GM12875 (cell line): Measurements from ENCODE around the gene LDLRAD3.
"Not testable (repeated sequence)": the region's sequence is repeated elsewhere in the genome, so short reads cannot be mapped to it uniquely, and the experiment has no call there.

ENCODE experiments used
- H3K4me3 ChIP-seq: one replicate; pipeline ENCODE4 v1.5.1; 2011; ENCODE audit warnings: low read depth, low read length, control low read depth
- TF ChIP-seq, protein P1 (sequence below): IDR thresholded peaks from 2 replicates; pipeline ENCODE4 v1.5.1; 2011; ENCODE audit warnings: low read depth, mild to moderate bottlenecking, control low read depth, inconsistent platforms, low read length, moderate library complexity, borderline replicate concordance; ENCODE audit not compliant: insufficient read depth

The LDLRAD3 gene

DNA sequence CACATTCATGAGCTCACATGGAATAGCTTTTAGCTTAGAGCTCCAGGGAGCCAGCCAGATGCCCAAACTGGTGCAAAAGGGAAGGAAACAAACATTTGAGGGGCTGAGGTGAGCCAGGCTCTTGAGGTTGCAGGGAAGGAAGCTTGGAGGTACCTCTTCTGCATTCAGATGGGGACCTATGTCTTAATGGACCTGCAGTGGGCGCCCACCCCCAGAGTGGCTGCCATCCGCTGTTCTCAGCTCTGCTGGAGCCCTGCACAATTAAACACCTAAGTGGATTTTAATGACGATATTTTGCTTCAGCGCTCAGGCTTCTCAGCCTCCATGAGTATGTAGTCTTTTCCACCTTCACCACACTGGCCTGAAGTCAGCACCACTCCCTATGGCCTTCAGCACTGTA lies 100.8 kb downstream of the LDLRAD3 start:
- no peak overlapping the region for H3K4me3 ChIP-seq
- TF ChIP-seq, protein P1, sequence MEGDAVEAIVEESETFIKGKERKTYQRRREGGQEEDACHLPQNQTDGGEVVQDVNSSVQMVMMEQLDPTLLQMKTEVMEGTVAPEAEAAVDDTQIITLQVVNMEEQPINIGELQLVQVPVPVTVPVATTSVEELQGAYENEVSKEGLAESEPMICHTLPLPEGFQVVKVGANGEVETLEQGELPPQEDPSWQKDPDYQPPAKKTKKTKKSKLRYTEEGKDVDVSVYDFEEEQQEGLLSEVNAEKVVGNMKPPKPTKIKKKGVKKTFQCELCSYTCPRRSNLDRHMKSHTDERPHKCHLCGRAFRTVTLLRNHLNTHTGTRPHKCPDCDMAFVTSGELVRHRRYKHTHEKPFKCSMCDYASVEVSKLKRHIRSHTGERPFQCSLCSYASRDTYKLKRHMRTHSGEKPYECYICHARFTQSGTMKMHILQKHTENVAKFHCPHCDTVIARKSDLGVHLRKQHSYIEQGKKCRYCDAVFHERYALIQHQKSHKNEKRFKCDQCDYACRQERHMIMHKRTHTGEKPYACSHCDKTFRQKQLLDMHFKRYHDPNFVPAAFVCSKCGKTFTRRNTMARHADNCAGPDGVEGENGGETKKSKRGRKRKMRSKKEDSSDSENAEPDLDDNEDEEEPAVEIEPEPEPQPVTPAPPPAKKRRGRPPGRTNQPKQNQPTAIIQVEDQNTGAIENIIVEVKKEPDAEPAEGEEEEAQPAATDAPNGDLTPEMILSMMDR, result no peak

DNA sequence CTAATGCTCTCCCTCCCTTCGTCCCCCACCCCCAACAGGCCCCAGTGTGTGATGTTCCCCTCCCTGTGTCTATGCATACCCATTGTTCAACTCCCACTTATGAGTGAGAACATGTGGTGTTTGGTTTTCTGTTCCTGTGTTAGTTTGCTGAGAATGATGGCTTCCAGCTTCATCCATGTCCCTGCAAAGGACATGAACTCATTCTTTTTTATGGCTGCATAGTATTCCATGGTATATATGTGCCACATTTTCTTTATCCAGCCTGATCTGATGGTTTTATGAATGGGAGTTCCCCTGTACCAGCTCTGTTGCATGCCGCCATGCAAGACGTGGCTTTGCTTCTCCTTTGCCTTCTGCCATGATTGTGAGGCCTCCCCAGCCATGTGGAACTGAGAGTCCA lies 102.1 kb downstream of the LDLRAD3 start:
- not testable (repeated sequence) for H3K4me3 ChIP-seq

DNA sequence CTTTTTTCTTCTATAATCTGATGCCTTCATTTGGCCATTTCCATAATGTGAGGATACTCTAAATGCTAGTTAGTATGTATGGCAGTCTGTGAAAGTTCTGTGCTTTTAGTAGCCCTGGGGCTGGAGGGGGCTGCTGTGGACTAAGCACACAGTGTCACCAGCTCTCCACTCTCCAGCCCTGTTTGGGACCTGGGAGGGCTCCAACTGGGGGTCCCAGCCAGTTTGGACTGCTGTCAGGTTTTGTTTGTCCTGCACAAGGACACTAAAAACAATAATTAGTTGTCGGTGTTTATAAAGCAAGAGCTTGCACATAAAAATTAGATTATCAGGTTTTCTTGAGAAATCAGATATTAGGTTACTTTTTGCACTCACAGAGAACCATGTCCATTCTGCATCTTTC lies 103.1 kb downstream of the LDLRAD3 start:
- H3K4me3 ChIP-seq, result no peak overlapping the region
- TF ChIP-seq, protein P1, result no peak

DNA sequence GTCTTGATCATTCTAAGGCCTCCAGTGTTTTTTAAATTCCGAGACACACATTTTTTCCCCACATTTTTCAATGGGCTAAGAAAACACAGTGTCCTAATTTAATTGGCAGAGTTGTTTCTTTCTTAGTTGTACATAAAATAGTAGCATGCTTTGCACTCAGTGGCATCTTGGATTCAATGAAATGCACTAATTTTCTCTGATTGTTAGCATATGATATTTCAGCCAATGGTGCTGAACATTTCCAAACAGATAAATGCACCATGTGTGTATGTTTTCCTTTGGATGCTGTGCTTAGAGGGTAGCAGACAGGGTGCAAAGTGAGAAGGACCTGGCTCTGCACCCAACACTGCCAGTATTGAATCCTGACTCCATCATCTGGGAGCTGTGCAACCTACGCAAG lies 103.5 kb downstream of the LDLRAD3 start:
- H3K4me3 ChIP-seq, result no peak overlapping the region
- TF ChIP-seq, protein P1, result no peak

DNA sequence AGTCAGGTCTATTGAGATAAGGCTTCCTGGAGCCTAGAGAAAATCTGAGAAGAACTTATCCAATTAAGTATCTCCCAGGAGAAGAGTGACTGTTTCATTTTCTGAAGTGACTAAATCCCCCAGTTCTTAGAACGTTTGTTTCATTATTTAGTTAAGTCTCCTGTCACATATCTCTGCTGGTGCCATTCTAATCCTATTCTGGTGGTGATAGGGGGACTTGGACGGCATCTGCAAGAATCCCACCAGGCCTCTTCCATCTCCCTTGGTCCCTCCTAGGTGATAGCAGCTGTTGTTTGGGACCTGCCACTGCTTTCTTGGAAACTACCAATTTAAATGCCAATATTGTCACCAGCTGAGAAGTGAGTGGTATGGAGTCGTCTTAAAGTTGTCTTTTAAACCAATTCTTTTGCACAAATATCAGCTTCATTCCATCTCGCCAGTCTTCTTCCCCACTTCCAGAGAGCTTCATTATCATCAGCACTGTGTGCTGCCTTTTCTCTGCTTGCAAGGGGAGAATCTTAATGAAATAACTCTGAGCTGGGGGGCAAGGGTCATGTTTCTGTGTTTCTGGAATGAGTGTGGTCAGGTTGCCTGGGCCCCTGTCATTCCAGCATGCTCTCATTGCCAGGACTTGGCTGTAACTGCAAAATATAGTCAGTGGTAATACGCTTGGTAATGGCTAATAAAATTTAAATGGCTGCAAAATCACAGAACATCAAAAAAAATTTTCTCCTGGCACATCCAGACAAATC lies 104.8 kb downstream of the LDLRAD3 start:
- TF ChIP-seq, protein P1, result no peak
- H3K4me3 ChIP-seq, result no peak overlapping the region

DNA sequence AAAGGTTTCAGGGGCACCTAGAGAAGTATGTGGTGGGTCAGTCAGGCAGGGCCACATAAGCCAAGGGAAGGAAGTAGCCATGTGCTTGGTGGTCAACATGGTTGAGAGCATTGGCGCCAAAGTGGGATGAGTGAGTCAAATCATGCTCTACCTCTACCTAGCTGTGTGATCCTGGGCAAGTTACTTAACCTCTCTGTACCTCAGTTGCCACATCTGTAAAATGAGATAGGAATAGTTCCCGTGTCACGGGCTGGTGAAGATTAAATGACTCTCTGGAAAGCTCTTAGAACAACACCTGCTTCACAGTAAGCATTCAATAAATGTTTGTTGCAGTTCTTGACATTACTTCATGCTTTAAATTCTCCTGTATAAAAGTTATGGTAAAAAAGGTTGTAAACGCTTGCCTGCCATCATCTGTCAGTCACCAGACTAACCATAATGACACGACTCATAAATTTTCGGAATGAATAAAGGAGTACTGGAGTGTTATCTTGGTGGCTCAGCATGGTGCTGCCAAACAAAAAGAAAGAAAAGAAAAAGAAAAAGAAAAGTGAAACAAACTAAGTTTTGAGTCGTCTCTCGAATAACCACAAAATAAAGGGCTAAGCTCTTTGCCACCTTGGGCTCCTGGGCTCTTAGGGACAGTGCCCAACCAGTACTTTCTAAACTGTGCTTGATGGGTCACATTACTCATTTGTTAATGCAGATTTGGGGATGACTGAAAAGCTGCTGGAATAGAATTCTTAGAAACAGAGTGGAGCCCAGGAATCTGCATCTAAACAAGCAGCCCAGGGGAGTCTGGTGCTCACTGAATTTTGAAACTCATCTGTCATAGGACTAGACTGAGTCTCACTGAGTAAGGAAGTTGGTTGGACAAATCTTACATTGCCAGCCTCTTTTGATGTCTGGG lies 107.6 kb downstream of the LDLRAD3 start:
- TF ChIP-seq, protein P1, result no peak
- H3K4me3 ChIP-seq, result no peak overlapping the region

DNA sequence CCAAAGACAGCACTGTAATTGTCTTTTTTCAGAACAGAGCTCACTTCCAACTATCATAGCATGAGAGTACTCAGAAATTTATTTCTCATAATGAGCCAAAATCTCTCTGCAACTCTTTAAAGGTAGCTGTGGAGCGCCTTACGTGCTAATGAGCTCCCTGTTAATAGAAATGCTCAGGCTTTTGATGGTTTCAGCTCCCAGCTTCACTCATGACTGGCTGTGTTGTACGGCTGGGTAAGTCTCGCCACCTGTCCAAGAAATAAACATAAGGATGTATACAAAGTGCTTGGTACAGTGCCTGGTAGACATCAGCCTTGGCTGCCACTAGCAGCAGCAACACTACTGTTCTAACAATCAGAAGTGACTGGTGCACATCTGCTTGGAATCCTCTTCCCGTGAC lies 109.4 kb downstream of the LDLRAD3 start:
- TF ChIP-seq, protein P1, result no peak
- H3K4me3 ChIP-seq, result no peak overlapping the region
